NCI-H69 (cell line): ENCODE data around the gene SHISA6.

Experiments used
- DNase-seq: peaks from one replicate; lab custom pipeline; 2025; lab: John Stamatoyannopoulos, UW

SHISA6 gene

GRCh38 chr17:11539637-11540036 lies 298.6 kb downstream of the SHISA6 start:
- DNase-seq: no peak

GRCh38 chr17:11545002-11545401 lies 304.0 kb downstream of the SHISA6 start:
- DNase-seq: no peak

- DNase-seq: no peak
These were observed 304.7 kb downstream of the SHISA6 start for GRCh38 chr17:11545696-11546095.

- DNase-seq: no peak
These were observed 306.8 kb downstream of the SHISA6 start for GRCh38 chr17:11547853-11548252.

- DNase-seq: no peak
These were observed 307.4 kb downstream of the SHISA6 start for GRCh38 chr17:11548398-11548797.

- DNase-seq: no peak
These were observed 309.4 kb downstream of the SHISA6 start for GRCh38 chr17:11550431-11550830.

- no peak for DNase-seq
These were observed 310.4 kb downstream of the SHISA6 start for GRCh38 chr17:11551442-11551841.

- no peak for DNase-seq
These were observed 312.1 kb downstream of the SHISA6 start for GRCh38 chr17:11553135-11553534.

GRCh38 chr17:11554042-11554441 lies 313.0 kb downstream of the SHISA6 start:
- no peak for DNase-seq

GRCh38 chr17:11554542-11554941 lies 313.5 kb downstream of the SHISA6 start:
- no peak for DNase-seq

- DNase-seq: no peak
These were observed 314.5 kb downstream of the SHISA6 start for GRCh38 chr17:11555530-11555929.

- DNase-seq: no peak
These were observed 316.9 kb downstream of the SHISA6 start for GRCh38 chr17:11557727-11558452.

- DNase-seq: no peak
These were observed 317.7 kb downstream of the SHISA6 start for GRCh38 chr17:11558681-11559234.

GRCh38 chr17:11559601-11560000 lies 318.6 kb downstream of the SHISA6 start:
- no peak for DNase-seq

GRCh38 chr17:11561281-11561680 lies 320.3 kb downstream of the SHISA6 start:
- no peak for DNase-seq

- no peak for DNase-seq
These were observed 320.7 kb downstream of the SHISA6 start for GRCh38 chr17:11561702-11562101.

GRCh38 chr17:11564589-11565380 lies 323.8 kb downstream of the SHISA6 start:
- DNase-seq: no peak

- no peak for DNase-seq
These were observed 324.6 kb downstream of the SHISA6 start for GRCh38 chr17:11565591-11565990.

GRCh38 chr17:11578998-11579397 lies 338.0 kb downstream of the SHISA6 start:
- no peak for DNase-seq

- DNase-seq: no peak
These were observed 339.7 kb downstream of the SHISA6 start for GRCh38 chr17:11580677-11581076.

GRCh38 chr17:11582217-11582616 lies 341.2 kb downstream of the SHISA6 start:
- DNase-seq: no peak

GRCh38 chr17:11583306-11583992 lies 342.4 kb downstream of the SHISA6 start:
- DNase-seq: no peak

- DNase-seq: no peak
These were observed 348.7 kb downstream of the SHISA6 start for GRCh38 chr17:11589716-11590115.
